Muscle of leg (tissue), 11 donors: Measurements from ENCODE around the gene CAPN2. TPM values are rescaled to one million over a fixed set of nuclear protein-coding genes. Genes with fewer than 3 reads are reported as not detected.

Source experiments
- DNase-seq: peaks from one replicate; pipeline ENCODE4 v3.0.0; 2013
- H3K27ac ChIP-seq: one replicate; pipeline ENCODE4 v1.5.1; 2013; ENCODE audit warnings: mild to moderate bottlenecking, low read length, control low read depth
- H3K27me3 ChIP-seq: one replicate; pipeline ENCODE4 v1.6.1; 2013; ENCODE audit warnings: low read length; ENCODE audit not compliant: control insufficient read depth, insufficient read depth
- H3K36me3 ChIP-seq: one replicate; pipeline ENCODE4 v1.6.1; 2013; ENCODE audit warnings: low read length; ENCODE audit not compliant: control insufficient read depth, insufficient read depth
- H3K4me1 ChIP-seq: one replicate; pipeline ENCODE4 v1.6.1; 2013; ENCODE audit warnings: low read length; ENCODE audit not compliant: control insufficient read depth, insufficient read depth
- H3K4me3 ChIP-seq: one replicate; pipeline ENCODE4 v1.5.1; 2013; ENCODE audit warnings: low read length, control low read depth
- H3K9me3 ChIP-seq: replicated peaks from 2 replicates; pipeline ENCODE4 v1.6.1; 2013; ENCODE audit warnings: low read depth, low read length; ENCODE audit not compliant: control insufficient read depth
- WGBS: methylation state at CpG from one replicate; pipeline ENCODE4 v1.1.5; 2013; ENCODE audit warnings: missing lambda C conversion rate; ENCODE audit not compliant: insufficient coverage; 5-methylcytosine and 5-hydroxymethylcytosine counted together
- polyA plus RNA-seq, 8 donors: library from polyadenylated mRNA; unstranded; fragments of 120-200 nt; gene quantifications; one replicate each; pipeline versions ENCODE4 v1.2.1 to v1.2.3, GENCODE V29; 2013; ENCODE audit warnings: inconsistent platforms in 1 of 8, low replicate concordance in 1 of 8; ENCODE audit not compliant: insufficient read length in 8 of 8, insufficient read depth in 1 of 8
- total RNA-seq: library from RNA; stranded (reverse); fragments of 120-200 nt; gene quantifications from one replicate; pipeline ENCODE4 v1.2.4, GENCODE V29; 2013

The CAPN2 gene
- total and polyA plus RNA-seq, 9 donors: 82.6 to 130 (median 99.1) TPM

GRCh38 chr1:223674119-223674890 is 38.0 kb upstream of the CAPN2 start:
- DNase-seq: no peak
- H3K9me3 ChIP-seq: peaks cover 4% of the 10 kb centered on the region
- WGBS: 100% methylated on average over 1 of the region's 5 CpGs
- no peaks in the 10 kb centered on the region for H3K27me3 ChIP-seq
- no peak overlapping the region for H3K4me3 ChIP-seq
- no peaks in the 10 kb centered on the region for H3K4me1 ChIP-seq
- no peak overlapping the region for H3K27ac ChIP-seq
- H3K36me3 ChIP-seq: no peaks in the 10 kb centered on the region

DNA sequence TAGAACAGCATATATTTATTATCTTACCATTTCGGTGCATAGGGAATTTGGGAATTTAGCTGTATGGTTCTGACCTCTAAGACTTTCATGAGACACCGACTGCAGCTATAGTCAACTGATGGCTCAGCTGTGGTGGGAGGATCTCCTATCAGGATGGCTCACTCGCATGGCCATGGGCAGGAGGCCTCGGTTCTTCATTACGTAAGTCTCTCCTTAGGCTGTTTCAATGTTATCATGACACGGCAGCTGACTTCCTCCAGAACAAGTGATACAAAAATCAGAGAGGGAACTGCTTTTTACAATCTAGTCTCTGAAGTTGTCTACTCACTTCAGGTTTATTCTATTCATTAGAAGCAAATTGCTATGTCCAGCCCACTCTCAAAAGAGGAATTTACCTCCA is 33.5 kb upstream of the CAPN2 start:
- Histone ChIP-seq H3K36me3 (no peaks in the 10 kb centered on the region), H3K27me3 (peaks cover 11% of the 10 kb centered on the region), H3K9me3 (peaks cover 4% of the 10 kb centered on the region), H3K4me1 (no peaks in the 10 kb centered on the region), H3K27ac (no peak overlapping the region), H3K4me3 (no peak overlapping the region)
- WGBS: 80% methylated on average over 5 of the region's 6 CpGs
- DNase-seq: peak; percentile 20

DNA sequence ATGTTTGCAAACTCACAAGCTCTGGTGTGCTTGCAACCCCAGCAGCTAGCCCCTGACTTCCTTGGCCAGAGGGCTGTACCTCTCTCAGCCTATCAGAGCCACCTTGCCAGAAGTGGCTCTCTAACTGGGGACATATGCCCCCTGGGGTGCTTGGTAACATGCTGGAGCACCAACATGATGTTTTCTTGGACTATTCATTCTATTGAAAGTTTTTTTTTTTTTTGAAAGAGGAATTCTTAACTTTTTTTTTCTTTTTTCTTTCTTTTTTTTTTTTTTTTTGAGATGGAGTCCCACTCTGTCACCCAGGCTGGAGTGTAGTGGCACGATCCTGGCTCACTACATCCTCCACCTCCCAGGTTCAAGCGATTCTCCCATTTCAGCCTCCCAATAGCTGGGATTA is 32.2 kb upstream of the CAPN2 start:
- H3K4me1 ChIP-seq: no peaks in the 10 kb centered on the region
- H3K36me3 ChIP-seq: no peaks in the 10 kb centered on the region
- DNase-seq: no peak
- no peak overlapping the region for H3K4me3 ChIP-seq
- H3K27ac ChIP-seq: no peak overlapping the region
- no CpG with 5 or more reads among the region's 2 CpGs for WGBS
- peaks cover 14% of the 10 kb centered on the region for H3K27me3 ChIP-seq
- no peaks in the 10 kb centered on the region for H3K9me3 ChIP-seq

GRCh38 chr1:223682502-223682901 is 29.8 kb upstream of the CAPN2 start:
- DNase-seq: no peak
- Histone ChIP-seq H3K4me3 (no peak overlapping the region), H3K36me3 (no peaks in the 10 kb centered on the region), H3K9me3 (no peaks in the 10 kb centered on the region), H3K27me3 (peaks cover 14% of the 10 kb centered on the region), H3K4me1 (no peaks in the 10 kb centered on the region), H3K27ac (no peak overlapping the region)
- 91% methylated on average over 2 of the region's 3 CpGs for WGBS

DNA sequence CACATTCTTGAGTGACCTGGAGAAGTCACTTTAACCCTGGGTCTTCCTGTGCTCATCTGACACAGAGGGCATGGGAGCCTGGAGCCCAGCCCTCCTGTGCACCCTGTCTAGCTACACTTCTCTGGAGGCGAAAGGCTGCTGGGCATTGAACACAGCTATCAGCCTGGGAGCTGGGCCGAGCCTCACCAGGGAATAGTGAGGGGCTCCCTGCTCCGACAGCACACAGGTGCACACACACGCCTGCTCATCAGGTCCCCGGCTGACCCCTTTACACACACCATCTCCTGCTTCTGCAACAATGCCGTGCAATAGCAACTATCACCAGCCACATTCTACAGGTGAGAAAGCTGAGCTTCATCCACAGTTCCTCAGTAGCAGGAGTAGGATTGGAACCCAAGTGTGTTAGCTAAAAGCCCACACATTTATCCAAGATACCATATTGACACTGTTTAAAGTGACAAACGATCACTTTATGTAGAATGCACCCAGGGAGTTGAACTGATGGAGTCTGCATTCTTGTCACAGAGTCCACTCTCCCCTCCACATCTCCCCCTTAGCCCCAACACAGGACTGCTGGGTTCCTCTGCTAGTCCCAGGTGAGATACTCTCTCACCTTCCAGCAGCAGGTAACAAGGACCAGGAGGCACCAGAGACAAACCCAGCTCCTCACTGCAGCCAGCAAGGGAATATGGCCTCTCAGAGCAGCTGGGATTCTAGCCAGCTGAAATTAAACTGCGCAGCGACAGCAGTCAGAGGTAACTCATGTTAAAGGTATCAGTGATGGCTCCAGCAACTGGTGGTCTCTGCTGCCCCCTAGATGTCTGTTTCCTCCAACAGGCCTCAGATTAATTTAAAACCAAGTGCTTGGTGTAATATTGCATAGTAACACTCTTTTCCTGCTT is 28.5 kb upstream of the CAPN2 start:
- H3K4me3 ChIP-seq: no peak overlapping the region
- no peak overlapping the region for H3K27ac ChIP-seq
- peak; percentile 76 for DNase-seq
- H3K27me3 ChIP-seq: peaks cover 14% of the 10 kb centered on the region
- H3K4me1 ChIP-seq: no peaks in the 10 kb centered on the region
- H3K9me3 ChIP-seq: no peaks in the 10 kb centered on the region
- 28% methylated on average over 3 of the region's 9 CpGs for WGBS
- H3K36me3 ChIP-seq: no peaks in the 10 kb centered on the region

DNA sequence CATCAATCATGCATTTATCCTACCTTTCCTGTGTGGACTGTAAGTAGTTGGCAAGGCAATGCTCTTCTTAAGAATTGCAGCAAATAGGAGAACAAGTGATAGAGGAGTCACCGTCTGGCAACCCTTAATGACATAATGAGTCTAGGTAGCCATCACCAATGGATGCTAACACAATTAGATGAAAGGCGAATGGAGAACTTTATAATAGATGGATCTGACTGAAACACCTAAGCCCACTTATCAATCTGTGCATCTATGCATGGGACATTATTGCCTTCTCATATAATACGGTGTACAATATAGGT is 27.9 kb upstream of the CAPN2 start:
- Histone ChIP-seq H3K4me3 (no peak overlapping the region), H3K4me1 (no peaks in the 10 kb centered on the region), H3K27me3 (peaks cover 14% of the 10 kb centered on the region), H3K9me3 (no peaks in the 10 kb centered on the region), H3K36me3 (no peaks in the 10 kb centered on the region), H3K27ac (no peak overlapping the region)
- no peak for DNase-seq
- WGBS: 33% methylated on average over 1 of the region's 3 CpGs

DNA sequence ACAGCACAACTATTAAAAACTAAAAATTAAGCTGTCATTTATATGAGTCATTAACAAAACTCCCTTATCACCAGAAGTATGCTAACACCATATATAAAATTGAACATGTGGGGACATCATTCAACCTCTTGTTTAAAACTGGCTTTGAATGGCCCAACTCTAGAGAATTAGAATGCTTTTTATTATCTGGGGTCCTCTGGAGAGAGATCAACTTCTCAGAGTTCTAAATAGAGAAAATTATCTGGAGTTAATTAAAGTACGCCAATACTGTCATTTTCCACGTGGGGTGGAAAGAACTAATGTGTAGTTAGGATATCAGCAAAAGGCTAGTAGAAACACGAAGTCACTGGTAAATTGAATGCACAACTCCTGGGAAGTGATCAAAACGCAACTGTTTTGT is 21.2 kb upstream of the CAPN2 start:
- no peak for DNase-seq
- Histone ChIP-seq H3K27ac (no peak overlapping the region), H3K36me3 (no peaks in the 10 kb centered on the region), H3K4me1 (no peaks in the 10 kb centered on the region), H3K27me3 (no peaks in the 10 kb centered on the region), H3K9me3 (no peaks in the 10 kb centered on the region), H3K4me3 (no peak overlapping the region)
- WGBS: no CpG with 5 or more reads among the region's 4 CpGs

DNA sequence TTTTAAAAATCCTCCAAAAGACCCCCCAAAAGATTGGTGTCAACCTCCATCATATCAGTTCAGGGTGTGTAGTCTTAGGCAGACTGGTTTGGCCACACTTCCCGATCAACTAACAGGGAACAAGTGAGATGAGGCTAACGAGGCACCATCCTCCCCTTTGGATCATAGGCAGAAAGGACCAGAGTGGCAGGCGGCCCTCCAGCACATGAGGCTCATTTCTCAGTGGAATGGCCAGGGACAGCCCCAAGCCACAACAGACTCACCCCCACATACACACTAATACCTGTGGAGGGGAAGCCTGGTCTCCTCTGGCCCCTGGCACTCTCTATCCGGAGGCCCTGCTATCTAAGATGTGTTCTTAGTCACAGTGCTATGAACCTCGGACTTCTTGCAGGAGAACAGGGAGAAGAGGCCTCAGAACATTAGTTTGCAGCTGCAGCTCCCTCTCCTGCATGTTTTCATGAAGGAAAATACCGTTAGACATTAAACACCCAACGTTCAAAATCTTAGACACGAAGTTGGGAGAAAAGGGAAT is 17.3 kb upstream of the CAPN2 start:
- no peak overlapping the region for H3K27ac ChIP-seq
- no peak for DNase-seq
- 90% methylated on average over 2 of the region's 8 CpGs for WGBS
- H3K9me3 ChIP-seq: no peaks in the 10 kb centered on the region
- no peaks in the 10 kb centered on the region for H3K36me3 ChIP-seq
- no peaks in the 10 kb centered on the region for H3K27me3 ChIP-seq
- no peak overlapping the region for H3K4me3 ChIP-seq
- no peaks in the 10 kb centered on the region for H3K4me1 ChIP-seq

DNA sequence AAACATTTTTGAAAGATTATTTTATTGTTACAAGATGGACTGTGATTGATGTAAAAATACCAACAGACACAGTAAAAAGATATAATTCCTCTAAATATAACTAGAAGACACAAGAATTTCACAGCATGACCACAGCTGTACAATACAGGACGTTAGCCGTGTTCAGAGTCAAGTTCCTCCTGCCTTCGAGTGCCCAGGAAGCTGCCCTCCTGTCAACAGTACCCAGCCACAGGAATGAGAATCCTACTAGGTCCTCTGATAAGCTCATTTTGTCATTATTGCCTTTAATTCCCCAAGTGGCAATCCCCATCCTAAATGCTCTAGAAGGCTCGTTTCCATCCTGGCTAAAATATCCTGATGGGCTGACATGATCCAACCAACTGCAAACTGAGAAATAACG is 16.4 kb upstream of the CAPN2 start:
- H3K27ac ChIP-seq: no peak overlapping the region
- H3K36me3 ChIP-seq: no peaks in the 10 kb centered on the region
- 44% methylated on average over 5 of the region's 5 CpGs for WGBS
- DNase-seq: no peak
- H3K9me3 ChIP-seq: no peaks in the 10 kb centered on the region
- peaks cover under 1% of the 10 kb centered on the region for H3K4me1 ChIP-seq
- H3K4me3 ChIP-seq: no peak overlapping the region
- no peaks in the 10 kb centered on the region for H3K27me3 ChIP-seq

GRCh38 chr1:223700388-223700918 is 11.9 kb upstream of the CAPN2 start:
- Histone ChIP-seq H3K27ac (no peak overlapping the region), H3K27me3 (no peaks in the 10 kb centered on the region), H3K4me1 (peaks cover 14% of the 10 kb centered on the region), H3K4me3 (no peak overlapping the region), H3K9me3 (no peaks in the 10 kb centered on the region), H3K36me3 (no peaks in the 10 kb centered on the region)
- WGBS: no CpG with 5 or more reads among the region's 5 CpGs
- no peak for DNase-seq
